Putamen (tissue), 1 donor: ENCODE data around the gene CXCL12.

Experiments
- DNase-seq: peaks from one replicate; pipeline ENCODE4 v3.0.0-alpha.2; 2016; ENCODE audit warnings: low spot score

Gene CXCL12

GRCh38 chr10:44362866-44363711, 21.8 kb downstream of the CXCL12 start:
- DNase-seq = no peak

GRCh38 chr10:44361109-44361508, 23.8 kb downstream of the CXCL12 start:
- DNase-seq = no peak

- DNase-seq = no peak
Measured at GRCh38 chr10:44358080-44358771, 26.7 kb downstream of the CXCL12 start.

GRCh38 chr10:44357023-44357540, 27.8 kb downstream of the CXCL12 start:
- no peak for DNase-seq

- DNase-seq = no peak
Measured at GRCh38 chr10:44356139-44357022, 28.5 kb downstream of the CXCL12 start.

- DNase-seq = no peak
Measured at GRCh38 chr10:44355630-44356029, 29.3 kb downstream of the CXCL12 start.

GRCh38 chr10:44354771-44355170, 30.1 kb downstream of the CXCL12 start:
- DNase-seq = no peak

GRCh38 chr10:44353721-44354120, 31.2 kb downstream of the CXCL12 start:
- no peak for DNase-seq

- no peak for DNase-seq
Measured at GRCh38 chr10:44353128-44353390, 31.8 kb downstream of the CXCL12 start.

GRCh38 chr10:44352316-44353127, 32.4 kb downstream of the CXCL12 start:
- DNase-seq = peak; percentile 8

- no peak for DNase-seq
Measured at GRCh38 chr10:44348496-44348895, 36.4 kb downstream of the CXCL12 start.

GRCh38 chr10:44347609-44348400, 37.1 kb downstream of the CXCL12 start:
- no peak for DNase-seq

- no peak for DNase-seq
Measured at GRCh38 chr10:44344727-44345126, 40.2 kb downstream of the CXCL12 start.

GRCh38 chr10:44343843-44344242, 41.1 kb downstream of the CXCL12 start:
- DNase-seq = no peak

- DNase-seq = no peak
Measured at GRCh38 chr10:44341886-44342285, 43.0 kb downstream of the CXCL12 start.

- DNase-seq = no peak
Measured at GRCh38 chr10:44340557-44340956, 44.3 kb downstream of the CXCL12 start.

- no peak for DNase-seq
Measured at GRCh38 chr10:44339218-44339617, 45.7 kb downstream of the CXCL12 start.

- no peak for DNase-seq
Measured at GRCh38 chr10:44337081-44337480, 47.8 kb downstream of the CXCL12 start.

- DNase-seq = no peak
Measured at GRCh38 chr10:44335330-44336021, 49.4 kb downstream of the CXCL12 start.

GRCh38 chr10:44334621-44335184, 50.2 kb downstream of the CXCL12 start:
- no peak for DNase-seq
